HG03196 (cell line): Measurements from ENCODE around the gene GPR39.

Experiments
- ATAC-seq: cut with Tn5 transposase; IDR thresholded peaks from one replicate; pipeline ENCODE4 v1.9.1; 2021; ENCODE audit not compliant: unreplicated experiment

The GPR39 gene

GRCh38 chr2:132559326-132559725 lies 142.7 kb downstream of the GPR39 start:
- no peak for ATAC-seq

- no peak for ATAC-seq
Observed at GRCh38 chr2:132559921-132560320, 143.3 kb downstream of the GPR39 start.

- ATAC-seq, result no peak
Observed at GRCh38 chr2:132560562-132560961, 144.0 kb downstream of the GPR39 start.

- no peak for ATAC-seq
Observed at GRCh38 chr2:132562245-132562644, 145.6 kb downstream of the GPR39 start.

GRCh38 chr2:132564065-132564464 lies 147.5 kb downstream of the GPR39 start:
- no peak for ATAC-seq

GRCh38 chr2:132566379-132566778 lies 149.8 kb downstream of the GPR39 start:
- ATAC-seq, result no peak

GRCh38 chr2:132567682-132568081 lies 151.1 kb downstream of the GPR39 start:
- ATAC-seq, result no peak

GRCh38 chr2:132568656-132569055 lies 152.1 kb downstream of the GPR39 start:
- no peak for ATAC-seq

- no peak for ATAC-seq
Observed at GRCh38 chr2:132573444-132574007, 156.9 kb downstream of the GPR39 start.

GRCh38 chr2:132577686-132578085 lies 161.1 kb downstream of the GPR39 start:
- no peak for ATAC-seq

- no peak for ATAC-seq
Observed at GRCh38 chr2:132581591-132581990, 165.0 kb downstream of the GPR39 start.

GRCh38 chr2:132581991-132582738 lies 165.6 kb downstream of the GPR39 start:
- no peak for ATAC-seq

GRCh38 chr2:132583666-132584360 lies 167.2 kb downstream of the GPR39 start:
- ATAC-seq, result no peak

GRCh38 chr2:132584976-132585817 lies 168.6 kb downstream of the GPR39 start:
- ATAC-seq, result no peak

- ATAC-seq, result no peak
Observed at GRCh38 chr2:132586101-132586511, 169.5 kb downstream of the GPR39 start.

- no peak for ATAC-seq
Observed at GRCh38 chr2:132586835-132587234, 170.2 kb downstream of the GPR39 start.

GRCh38 chr2:132588576-132588975 lies 172.0 kb downstream of the GPR39 start:
- ATAC-seq, result no peak

- no peak for ATAC-seq
Observed at GRCh38 chr2:132589111-132589830, 172.7 kb downstream of the GPR39 start.

GRCh38 chr2:132589966-132590365 lies 173.4 kb downstream of the GPR39 start:
- ATAC-seq, result no peak

- no peak for ATAC-seq
Observed at GRCh38 chr2:132593171-132593570, 176.6 kb downstream of the GPR39 start.

- no peak for ATAC-seq
Observed at GRCh38 chr2:132595186-132595585, 178.6 kb downstream of the GPR39 start.
